Endothelial cell (in vitro differentiated cells): ENCODE data around the gene PHF1. TPM values are rescaled to one million over a fixed set of nuclear protein-coding genes. Genes with fewer than 3 reads are reported as not detected.
"Not testable (repeated sequence)": the region's sequence is repeated elsewhere in the genome, so short reads cannot be mapped to it uniquely, and the experiment has no call there.

ENCODE experiments used
- DNase-seq: peaks from one replicate; pipeline ENCODE4 v3.0.0; 2021; ENCODE audit warnings: low spot score
- H3K27ac Mint-ChIP-seq: one replicate; pipeline ENCODE4 v1.8.0; 2021; ENCODE audit warnings: mixed read lengths, inconsistent platforms; ENCODE audit not compliant: unreplicated experiment
- H3K27me3 Mint-ChIP-seq: one replicate; pipeline ENCODE4 v1.8.0; 2021; ENCODE audit warnings: mild to moderate bottlenecking, moderate library complexity, mixed read lengths, inconsistent platforms; ENCODE audit not compliant: unreplicated experiment
- H3K36me3 Mint-ChIP-seq: one replicate; pipeline ENCODE4 v1.8.0; 2021; ENCODE audit warnings: mild to moderate bottlenecking, low read depth, mixed read lengths, inconsistent platforms; ENCODE audit not compliant: unreplicated experiment
- H3K4me1 Mint-ChIP-seq: one replicate; pipeline ENCODE4 v1.8.0; 2021; ENCODE audit warnings: mild to moderate bottlenecking, mixed read lengths, inconsistent platforms; ENCODE audit not compliant: unreplicated experiment
- H3K4me3 Mint-ChIP-seq: one replicate; pipeline ENCODE4 v1.8.0; 2021; ENCODE audit warnings: mild to moderate bottlenecking, mixed read lengths, inconsistent platforms; ENCODE audit not compliant: unreplicated experiment
- H3K9me3 Mint-ChIP-seq: one replicate; pipeline ENCODE4 v1.8.0; 2021; ENCODE audit warnings: mixed read lengths, inconsistent platforms; ENCODE audit not compliant: unreplicated experiment
- CTCF ChIP-seq: fragments of 200-600 bp; sonication (generic); IDR thresholded peaks from one replicate; pipeline ENCODE4 v1.5.0; 2021; ENCODE audit warnings: antibody characterized with exemption; ENCODE audit not compliant: unreplicated experiment
- long read RNA-seq: library from polyadenylated mRNA; unstranded; transcript quantifications from one replicate; pipeline ENCODE4 v2.0.0, GENCODE V29; 2020; ENCODE audit not compliant: unreplicated experiment
- total RNA-seq: library from RNA; stranded (reverse); fragmentation: NEBNext Ultra II Directional; extraction: Animal tissue kit (Norgen Biotek cat#: 25700); gene quantifications from one replicate; pipeline ENCODE4 v1.2.1, GENCODE V29; 2021; ENCODE audit not compliant: unreplicated experiment

Gene PHF1
- total RNA-seq: 60.0 TPM
- long read RNA-seq, partial matches to known transcripts: 3 of 10 reads
- long read RNA-seq, other reads (novel, unspliced or antisense): 5 of 10 reads

DNA sequence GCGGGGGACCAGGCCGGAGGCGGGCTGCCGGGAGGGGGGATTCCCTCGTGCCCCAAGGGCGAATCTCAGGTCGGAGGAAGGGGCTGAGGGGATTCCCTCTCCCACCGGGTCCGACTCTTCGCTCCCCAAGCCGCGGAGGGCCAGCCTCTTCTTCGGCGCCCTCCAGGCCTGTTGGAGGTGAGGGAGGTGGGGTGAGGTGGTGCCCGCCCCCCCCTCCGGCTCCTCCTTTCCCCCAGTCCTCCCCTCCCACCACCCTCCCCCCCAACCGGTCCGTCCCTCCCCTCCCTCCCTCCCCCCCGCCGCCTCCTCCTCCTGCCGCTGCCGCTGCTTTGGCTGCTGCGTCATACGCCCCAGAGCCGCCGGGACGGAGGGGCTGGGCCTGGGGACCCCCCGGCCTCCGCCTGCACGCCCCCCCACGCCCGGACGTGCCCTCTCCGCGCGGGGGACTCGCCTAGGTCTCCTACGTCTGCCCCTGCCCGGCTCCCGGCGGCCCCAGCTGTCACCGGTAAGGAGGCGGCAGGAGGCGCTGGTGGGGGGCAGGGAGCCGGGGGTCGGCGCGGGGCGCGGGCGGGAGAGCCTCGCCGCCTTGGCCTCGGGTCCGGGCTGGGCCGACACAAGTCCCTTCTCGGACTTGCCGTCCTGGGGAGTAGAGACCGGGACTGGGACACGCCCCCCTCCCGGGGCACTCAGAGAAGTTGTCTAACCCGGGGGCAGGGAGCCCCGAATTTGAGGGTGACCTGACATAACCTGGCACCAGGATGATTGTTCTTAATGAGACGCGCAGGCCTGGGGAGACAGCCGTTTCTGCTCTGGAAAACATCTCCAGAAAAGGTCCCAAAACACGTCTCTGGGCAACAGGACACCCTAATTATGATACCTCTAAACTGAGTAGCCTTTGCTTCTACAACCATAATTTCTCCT lies at the start of gene PHF1:
TSS of gene PHF1 (plus strand) at position 304 of the 921 bp plus-strand sequence. CDS start 1,250 bp downstream, outside the sequence.
- TF ChIP-seq CTCF: no peak
- Mint-ChIP-seq H3K4me1 (peaks cover 30% of the 10 kb centered on the region), H3K27ac (peak within 1 kb of the TSS; percentile 96), H3K27me3 (peaks cover 25% of the 10 kb centered on the region), H3K36me3 (peaks cover 33% of the 10 kb centered on the region), H3K4me3 (peak within 1 kb of the TSS; percentile 93), H3K9me3 (no peaks in the 10 kb centered on the region)
- DNase-seq: peak; percentile 64

DNA sequence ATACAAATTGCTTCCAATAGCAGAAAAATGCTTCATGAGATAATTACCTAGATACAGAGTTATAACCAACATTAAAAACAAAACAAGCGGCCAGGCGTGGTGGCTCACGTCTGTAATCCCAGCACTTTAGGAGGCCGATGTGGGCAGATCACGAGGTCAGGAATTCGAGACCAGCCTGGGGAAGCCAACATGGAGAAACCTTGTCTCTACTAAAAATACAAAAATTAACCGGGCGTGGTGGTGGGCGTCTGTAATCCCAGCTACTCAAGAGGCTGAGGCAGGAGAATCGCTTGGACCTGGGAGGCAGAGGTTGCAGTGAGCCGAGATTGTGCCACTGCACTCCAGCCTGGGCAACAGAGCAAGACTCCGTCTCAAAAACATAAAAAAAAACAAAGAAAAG lies 47.3 kb upstream of the PHF1 start:
- not testable (repeated sequence) for DNase-seq, H3K4me1 Mint-ChIP-seq, H3K27ac Mint-ChIP-seq, H3K4me3 Mint-ChIP-seq, H3K27me3 Mint-ChIP-seq, H3K9me3 Mint-ChIP-seq, H3K36me3 Mint-ChIP-seq

DNA sequence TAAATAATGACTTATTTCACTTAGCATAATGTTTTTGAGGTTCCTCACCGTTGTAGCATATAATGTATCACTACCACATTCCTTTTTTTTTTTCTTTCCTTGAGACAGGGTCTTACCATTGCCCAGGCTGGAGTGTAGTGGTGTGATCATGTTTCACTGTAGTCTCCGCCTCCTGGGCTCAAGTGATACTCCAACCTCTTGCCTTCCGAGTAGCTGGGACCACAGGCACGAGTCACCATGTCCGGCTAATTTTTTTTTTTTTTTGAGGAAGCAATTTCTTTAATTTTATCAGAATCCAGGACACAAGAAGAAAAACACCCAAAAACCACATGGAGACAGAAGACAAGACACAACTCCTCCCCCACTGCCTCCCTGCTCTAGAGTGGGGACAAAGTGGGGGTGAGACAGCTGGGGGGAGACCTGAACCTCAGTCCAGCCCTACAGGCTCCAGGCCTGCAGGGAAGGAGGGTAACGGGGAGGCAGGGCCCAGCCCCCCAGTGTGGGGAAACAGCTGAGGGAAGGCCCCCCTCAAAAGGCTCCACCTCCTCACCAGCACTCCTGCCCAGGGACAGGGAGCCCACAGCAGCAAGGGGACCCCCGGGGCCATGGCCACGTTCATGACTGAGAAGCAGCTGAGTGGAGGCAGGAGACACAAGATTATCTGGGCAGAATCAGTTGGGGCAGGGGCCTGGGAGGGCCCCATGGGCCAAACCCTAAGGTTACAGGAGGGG lies 46.2 kb upstream of the PHF1 start:
- H3K9me3 Mint-ChIP-seq, H3K4me1 Mint-ChIP-seq: not testable (repeated sequence)

DNA sequence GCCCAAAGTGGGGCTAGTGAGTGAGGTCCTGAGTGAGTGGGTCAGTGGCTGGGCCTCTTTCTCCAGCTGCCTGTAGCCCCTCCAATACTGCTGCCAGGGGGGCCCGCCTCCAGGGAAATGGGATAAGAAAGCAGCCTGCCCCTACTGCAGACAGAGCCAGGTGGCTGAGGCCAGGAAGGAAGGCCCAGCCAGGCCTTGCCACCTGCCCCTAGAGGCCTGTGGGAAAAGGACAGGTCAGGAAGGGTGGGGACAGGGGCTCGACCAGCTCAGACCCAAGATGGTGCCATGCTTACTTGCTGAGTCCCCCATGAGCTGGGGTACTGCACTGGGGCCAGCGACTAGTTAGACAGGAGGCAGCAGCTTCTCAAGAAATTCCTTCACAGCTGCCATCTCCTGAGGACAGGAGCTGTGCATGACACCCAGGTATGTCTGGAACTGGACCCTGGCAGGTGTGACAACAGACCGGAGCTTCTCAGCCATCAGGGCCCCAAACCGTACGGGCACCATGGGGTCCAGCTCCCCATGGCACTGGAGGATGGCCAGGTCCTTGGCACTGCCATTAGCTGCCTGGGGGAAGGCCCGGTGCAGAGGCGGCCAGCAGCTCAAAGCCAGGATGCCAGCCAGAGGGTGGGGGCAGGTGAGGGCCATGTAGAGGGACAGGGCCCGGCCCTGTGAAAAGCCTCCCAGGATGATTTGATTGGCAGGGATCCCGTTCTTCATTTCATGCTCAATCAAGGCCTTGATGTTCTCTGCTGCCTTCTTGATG lies 45.4 kb upstream of the PHF1 start:
- not testable (repeated sequence) for H3K27ac Mint-ChIP-seq, H3K9me3 Mint-ChIP-seq, DNase-seq

More for the DNA sequence above, 46.2 kb upstream of the PHF1 start:
- not testable (repeated sequence) for H3K27me3 Mint-ChIP-seq, H3K27ac Mint-ChIP-seq, H3K36me3 Mint-ChIP-seq, DNase-seq, H3K4me3 Mint-ChIP-seq

DNA sequence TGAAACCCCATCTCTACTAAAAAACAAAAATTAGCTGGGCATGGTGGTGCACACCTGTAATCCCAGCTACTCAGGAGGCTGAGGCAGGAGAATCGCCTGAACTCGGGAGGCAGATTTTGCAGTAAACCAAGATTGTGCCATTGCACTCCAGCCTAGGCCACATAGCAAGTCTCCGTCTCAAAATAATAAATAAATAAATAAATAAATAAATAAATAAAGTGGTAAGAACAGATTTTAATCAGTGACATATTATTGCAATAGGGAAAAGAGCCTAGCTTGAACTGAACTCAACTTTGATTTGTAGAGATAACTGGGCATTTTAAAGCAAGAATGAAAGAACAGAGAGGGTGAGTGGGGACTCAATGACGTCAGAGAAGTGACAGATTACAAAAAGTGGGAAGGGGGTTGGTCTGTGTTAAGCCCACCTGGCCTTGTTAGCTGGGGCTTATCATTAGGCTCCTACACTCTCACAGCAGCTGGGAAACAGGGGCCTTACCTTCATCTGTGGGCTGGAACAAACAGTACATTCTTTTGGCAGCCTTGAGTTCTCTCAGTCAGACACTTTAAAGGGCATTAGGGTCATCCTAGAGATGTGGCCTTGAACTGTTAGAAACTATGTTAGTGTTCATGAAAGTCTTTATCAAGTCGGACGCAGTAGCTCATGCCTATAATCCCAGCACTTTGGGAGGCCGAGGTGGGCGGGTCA lies 43.7 kb upstream of the PHF1 start:
- H3K27ac Mint-ChIP-seq: no peak overlapping the region
- TF ChIP-seq CTCF: no peak

More for the DNA sequence above, 45.4 kb upstream of the PHF1 start:
- H3K27me3 Mint-ChIP-seq, H3K4me3 Mint-ChIP-seq, H3K36me3 Mint-ChIP-seq, H3K4me1 Mint-ChIP-seq: not testable (repeated sequence)

DNA sequence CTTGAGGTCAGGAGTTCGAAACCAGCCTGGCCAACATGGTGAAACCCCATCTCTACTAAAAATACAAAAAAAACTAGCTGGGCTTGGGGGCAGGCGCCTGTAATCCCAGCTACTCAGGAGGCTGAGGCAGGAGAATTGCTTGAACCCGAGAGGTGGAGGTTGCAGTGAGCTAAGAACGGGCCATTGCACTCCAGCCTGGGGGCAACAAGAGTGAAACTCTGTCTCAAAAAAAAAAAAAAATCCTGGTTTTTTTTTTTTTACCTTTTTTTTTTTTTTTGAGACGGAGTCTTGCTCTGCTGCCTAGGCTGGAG lies 43.1 kb upstream of the PHF1 start:
- H3K4me3 Mint-ChIP-seq, H3K27ac Mint-ChIP-seq, H3K36me3 Mint-ChIP-seq, DNase-seq, H3K27me3 Mint-ChIP-seq, H3K4me1 Mint-ChIP-seq, H3K9me3 Mint-ChIP-seq: not testable (repeated sequence)

More for the DNA sequence above, 43.7 kb upstream of the PHF1 start:
- no peaks in the 10 kb centered on the region for H3K36me3 Mint-ChIP-seq
- H3K4me3 Mint-ChIP-seq: no peak overlapping the region
- H3K4me1 Mint-ChIP-seq: peaks cover 4% of the 10 kb centered on the region
- H3K9me3 Mint-ChIP-seq: no peaks in the 10 kb centered on the region
- H3K27me3 Mint-ChIP-seq: peaks cover 1% of the 10 kb centered on the region
- DNase-seq: no peak

- not testable (repeated sequence) for H3K4me1 Mint-ChIP-seq, DNase-seq, H3K27ac Mint-ChIP-seq, H3K27me3 Mint-ChIP-seq, H3K36me3 Mint-ChIP-seq, H3K9me3 Mint-ChIP-seq, H3K4me3 Mint-ChIP-seq
Observed at GRCh38 chr6:33371901-33372300, 38.9 kb upstream of the PHF1 start.
